GM12892 (cell line): ENCODE results near the gene SPATA31D1. TPM values are rescaled to one million over a fixed set of nuclear protein-coding genes. Genes with fewer than 3 reads are reported as not detected.
"Not testable (repeated sequence)": the region's sequence is repeated elsewhere in the genome, so short reads cannot be mapped to it uniquely, and the experiment has no call there.

Source experiments
- DNase-seq: peaks from one replicate; pipeline ENCODE4 v3.0.0; 2011; ENCODE audit not compliant: insufficient read length
- FAIRE-seq: peaks from 2 replicates; lab custom pipeline; 2011; peaks lifted over from hg19 to GRCh38; lab: Jason Lieb, UNC
- POLR2A ChIP-seq: IDR thresholded peaks from 2 replicates; pipeline ENCODE4 v1.6.1; 2011; ENCODE audit warnings: low read depth, low read length, control low read depth
- POLR2AphosphoS5 ChIP-seq: IDR thresholded peaks from 2 replicates; pipeline ENCODE4 v1.6.1; 2011; ENCODE audit warnings: low read depth, low read length, control low read depth
- TAF1 ChIP-seq: IDR thresholded peaks from 2 replicates; pipeline ENCODE4 v1.6.1; 2011; ENCODE audit warnings: low read depth, mild to moderate bottlenecking, control low read depth, low read length, borderline replicate concordance
- polyA plus RNA-seq: library from polyadenylated mRNA; unstranded; fragments of >200 nt; gene quantifications from one replicate; pipeline ENCODE4 v1.2.1, GENCODE V29; 2012; ENCODE audit warnings: missing spikeins, inconsistent platforms; ENCODE audit not compliant: missing spikeins

The SPATA31D1 gene
- 0.30 TPM for polyA plus RNA-seq

DNA sequence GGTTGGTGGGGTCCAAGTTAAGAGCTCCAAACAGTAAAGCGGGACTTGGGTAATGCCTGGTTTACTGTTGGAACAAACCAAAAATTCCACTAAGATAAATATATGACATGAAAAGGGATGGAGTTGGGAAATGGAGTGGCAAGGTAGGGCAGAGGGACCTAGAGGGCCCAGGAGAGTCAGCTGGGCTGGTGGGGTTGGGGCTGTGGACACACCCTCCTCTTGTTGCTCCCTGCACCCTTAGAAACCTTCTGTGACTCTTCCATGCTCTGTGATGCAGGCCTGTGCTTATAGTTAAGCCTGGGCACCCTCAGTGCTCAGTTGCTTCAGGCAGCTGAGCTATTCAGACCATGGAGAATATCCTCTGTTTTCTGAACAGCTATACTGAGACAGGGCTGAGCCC is at the start of gene SPATA31D1:
TSS of gene SPATA31D1 (plus strand) at position 301 of the 400 bp plus-strand sequence. CDS start at position 348, 47 bp downstream.
- not testable (repeated sequence) for DNase-seq, FAIRE-seq

DNA sequence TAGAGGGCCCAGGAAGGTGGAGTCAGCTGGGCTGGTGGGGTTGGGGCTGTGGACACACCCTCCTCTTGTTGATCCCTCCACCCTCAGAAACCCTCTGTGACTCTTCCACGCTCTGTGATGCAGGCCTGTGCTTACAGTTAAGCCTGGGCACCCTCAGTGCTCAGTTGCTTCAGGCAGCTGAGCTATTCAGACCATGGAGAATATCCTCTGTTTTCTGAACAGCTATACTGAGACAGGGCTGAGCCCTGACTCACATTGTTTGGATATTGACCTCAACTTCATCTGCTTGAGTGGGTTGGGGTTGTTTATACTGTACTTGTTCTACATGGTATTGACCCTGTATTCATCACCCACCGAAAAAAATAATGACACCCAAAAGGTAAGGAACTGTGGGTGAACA is 45.2 kb upstream of the SPATA31D1 start, which contains the start of gene SPATA31D3:
TSS of gene SPATA31D3 (plus strand) at position 108 of the 400 bp plus-strand sequence. CDS start at position 194, 86 bp downstream.
- not testable (repeated sequence) for DNase-seq, FAIRE-seq

DNA sequence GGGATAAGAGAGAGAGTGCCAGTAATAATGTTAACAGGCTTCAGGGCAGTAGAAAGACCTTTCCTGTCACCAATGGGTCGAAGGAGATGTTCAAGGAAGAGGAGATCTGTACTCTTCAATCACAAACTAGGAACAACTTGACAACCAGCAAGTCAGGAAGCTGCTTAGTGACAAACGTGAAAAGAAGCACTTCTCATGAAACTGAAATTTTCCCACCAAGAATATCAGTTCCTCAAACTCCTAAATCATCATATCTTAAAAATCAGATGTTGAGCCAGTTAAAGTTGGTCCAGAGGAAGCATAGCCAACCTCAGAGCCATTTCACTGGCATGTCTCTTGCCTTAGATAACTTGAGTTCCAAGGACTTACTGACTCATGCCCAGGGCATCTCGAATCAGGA is 39.9 kb upstream of the SPATA31D1 start:
- DNase-seq, FAIRE-seq: not testable (repeated sequence)

DNA sequence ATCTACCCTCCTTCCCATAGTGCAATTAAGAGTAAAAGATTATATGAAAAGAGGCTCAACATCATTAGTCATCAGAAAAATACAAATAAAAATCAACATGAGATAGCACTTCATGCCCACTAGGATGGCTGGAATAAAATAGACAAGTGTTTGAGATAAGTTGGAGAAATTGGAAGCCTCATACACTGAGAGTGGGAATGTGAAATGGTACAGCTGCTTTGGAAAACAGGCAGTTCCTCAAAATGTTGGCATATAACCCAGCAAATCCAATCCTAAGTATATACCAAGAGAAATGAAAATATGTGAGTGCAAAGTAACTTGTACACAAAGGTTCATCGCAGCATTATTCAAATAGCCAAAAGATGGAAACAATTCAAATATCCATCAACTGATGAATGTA is 35.5 kb upstream of the SPATA31D1 start:
- no peak for FAIRE-seq
- DNase-seq = no peak
- TF ChIP-seq TAF1 (no peak), POLR2A (no peak), POLR2AphosphoS5 (no peak)

DNA sequence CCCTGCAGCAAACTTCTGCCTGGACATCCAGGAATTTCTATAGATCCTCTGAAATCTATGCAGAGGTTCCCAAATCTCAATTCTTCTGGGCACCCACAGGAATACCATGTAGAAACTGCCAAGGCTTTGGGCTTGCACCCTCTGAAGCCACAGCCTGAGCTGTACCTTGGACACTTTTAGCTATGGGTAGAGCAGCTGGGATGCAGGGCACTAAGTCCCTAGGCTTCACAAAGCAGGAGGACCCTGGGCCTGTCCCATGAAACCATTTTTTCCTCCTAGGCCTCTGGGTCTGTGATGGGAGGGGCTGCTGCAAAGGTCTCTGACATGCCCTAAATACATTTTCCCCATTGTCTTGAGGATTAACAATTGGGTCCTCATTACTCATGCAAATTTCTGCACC is 32.9 kb upstream of the SPATA31D1 start:
- DNase-seq = no peak
- no peak for FAIRE-seq
- TF ChIP-seq TAF1 = no peak
- TF ChIP-seq POLR2AphosphoS5 = no peak
- no peak for TF ChIP-seq POLR2A

DNA sequence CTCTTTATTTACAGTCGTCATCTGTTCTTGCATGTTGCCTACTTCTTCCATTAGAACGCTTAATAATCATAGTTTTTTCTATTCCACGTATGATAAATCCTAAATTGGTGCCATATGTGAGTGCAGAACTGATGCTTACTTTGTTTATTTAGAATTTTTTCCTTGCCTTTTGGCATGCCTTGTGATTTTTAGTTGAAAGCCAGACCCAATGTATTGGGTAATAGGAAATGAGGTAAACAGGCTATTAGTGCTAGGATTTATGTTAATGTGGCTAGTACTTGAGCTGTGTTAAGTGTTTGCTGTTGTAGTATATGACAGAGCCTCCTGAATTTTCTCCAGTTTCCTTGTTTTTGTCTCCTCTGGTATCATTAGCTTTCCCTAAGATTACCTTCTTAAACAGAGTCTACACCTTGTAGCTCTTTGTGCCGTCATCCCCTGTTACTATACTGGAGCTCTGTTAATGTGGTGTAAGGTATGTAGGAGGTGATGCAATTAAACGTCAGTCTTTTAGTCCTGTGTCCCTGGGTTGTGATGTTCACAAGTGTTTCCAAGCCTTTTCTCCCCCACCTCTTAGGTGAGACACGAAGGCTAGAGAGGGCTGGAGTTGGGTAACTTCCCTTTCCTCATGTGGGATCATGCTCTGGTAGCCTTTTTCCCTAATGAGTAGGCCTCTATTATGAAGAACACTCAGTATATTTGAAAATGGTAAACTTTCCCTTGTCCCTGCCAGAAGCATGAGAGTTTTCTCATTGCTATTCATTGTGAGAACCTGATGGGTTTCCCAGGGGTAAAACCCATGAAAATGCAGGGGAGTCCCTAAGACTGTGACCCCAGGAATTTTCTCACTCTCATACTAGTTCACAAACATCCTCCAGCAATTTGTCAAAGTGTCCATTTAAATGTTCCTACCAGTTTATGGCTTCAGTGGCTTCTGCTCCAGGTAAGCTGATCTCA is 24.1 kb upstream of the SPATA31D1 start:
- no peak for DNase-seq
- TF ChIP-seq POLR2AphosphoS5 = no peak
- TF ChIP-seq POLR2A = no peak
- no peak for FAIRE-seq

DNA sequence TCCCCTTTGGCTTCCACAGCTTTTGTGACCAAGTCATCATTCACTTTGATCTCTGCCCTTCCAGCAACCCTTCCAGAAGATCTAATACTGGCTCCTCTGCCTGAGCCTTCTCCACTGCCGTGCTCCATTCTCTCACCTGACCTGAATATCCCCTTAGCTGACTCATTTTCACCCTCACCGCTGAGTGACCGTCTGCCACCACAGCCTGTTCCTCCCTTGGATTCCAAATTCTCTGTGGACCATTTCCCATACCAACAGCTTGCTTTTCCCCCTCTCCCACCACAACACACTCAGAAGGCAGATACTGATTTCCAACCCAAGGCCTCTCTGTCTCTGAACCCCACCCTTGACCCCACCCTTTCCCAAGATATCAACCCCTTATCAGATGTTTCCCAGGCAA is 20.5 kb upstream of the SPATA31D1 start:
- FAIRE-seq (no peak), DNase-seq (no peak)
- TF ChIP-seq TAF1 = no peak
- TF ChIP-seq POLR2AphosphoS5 = no peak
- no peak for TF ChIP-seq POLR2A

DNA sequence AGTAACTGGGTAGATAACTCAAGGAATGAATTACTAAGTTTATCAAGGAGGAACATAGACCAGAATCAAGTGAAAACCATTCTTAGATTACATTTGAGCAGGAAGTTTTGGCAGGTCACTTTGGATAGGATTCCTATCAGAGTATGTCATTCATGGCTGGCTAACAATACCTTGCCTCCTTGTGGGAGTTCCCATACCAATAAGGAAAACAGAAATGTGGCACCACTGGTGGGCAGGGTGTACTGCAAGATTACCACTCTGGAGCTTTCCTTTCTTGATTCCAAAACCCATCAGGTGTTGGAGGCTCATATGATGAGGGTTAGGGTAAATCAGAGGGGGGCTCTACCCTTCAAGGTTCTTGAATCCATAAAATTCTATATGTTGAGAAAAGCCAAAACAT is 18.6 kb upstream of the SPATA31D1 start:
- DNase-seq (no peak), FAIRE-seq (no peak)
- no peak for TF ChIP-seq POLR2AphosphoS5
- no peak for TF ChIP-seq POLR2A
- no peak for TF ChIP-seq TAF1

DNA sequence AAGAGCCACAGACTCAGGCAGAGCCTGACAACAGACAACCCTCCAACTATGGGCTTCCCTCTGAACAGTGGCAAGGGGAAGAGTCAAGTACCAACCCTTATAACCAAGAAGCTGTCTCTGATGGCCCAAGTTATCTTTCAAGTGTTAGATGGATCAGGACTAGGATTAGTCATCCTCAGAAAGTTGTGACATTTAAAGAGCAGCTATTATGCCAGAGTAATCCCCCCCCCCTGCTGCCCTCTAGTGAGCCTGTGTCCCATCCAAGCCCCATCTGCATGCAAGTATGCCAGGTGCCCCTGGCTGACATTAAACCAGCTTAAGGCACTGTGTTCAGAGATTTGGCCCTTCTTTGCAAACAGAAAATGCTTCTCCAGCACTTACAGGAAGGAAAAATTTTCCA is 16.8 kb upstream of the SPATA31D1 start:
- no peak for FAIRE-seq
- no peak for TF ChIP-seq POLR2A
- DNase-seq = no peak

DNA sequence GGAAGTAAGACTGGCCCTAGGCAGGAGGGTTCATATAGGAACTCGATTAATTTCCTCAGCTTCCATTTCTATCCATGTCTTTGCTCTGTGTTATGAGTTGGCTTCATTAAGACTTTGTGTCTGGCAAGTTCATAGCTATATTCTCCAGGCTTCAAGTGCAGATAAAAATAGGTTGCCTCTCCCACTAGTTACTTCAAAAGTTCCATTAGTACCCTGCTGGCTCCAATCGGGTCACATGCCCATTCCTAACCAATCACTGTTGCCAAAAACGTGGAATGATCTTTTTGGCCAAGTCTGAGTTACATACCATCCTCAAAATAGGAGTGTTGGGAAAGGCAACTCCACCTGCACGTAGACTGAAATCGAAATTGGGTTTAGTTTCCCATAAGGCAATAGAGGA is 13.8 kb upstream of the SPATA31D1 start:
- no peak for DNase-seq
- no peak for FAIRE-seq
- TF ChIP-seq TAF1 (no peak), POLR2AphosphoS5 (no peak), POLR2A (no peak)

DNA sequence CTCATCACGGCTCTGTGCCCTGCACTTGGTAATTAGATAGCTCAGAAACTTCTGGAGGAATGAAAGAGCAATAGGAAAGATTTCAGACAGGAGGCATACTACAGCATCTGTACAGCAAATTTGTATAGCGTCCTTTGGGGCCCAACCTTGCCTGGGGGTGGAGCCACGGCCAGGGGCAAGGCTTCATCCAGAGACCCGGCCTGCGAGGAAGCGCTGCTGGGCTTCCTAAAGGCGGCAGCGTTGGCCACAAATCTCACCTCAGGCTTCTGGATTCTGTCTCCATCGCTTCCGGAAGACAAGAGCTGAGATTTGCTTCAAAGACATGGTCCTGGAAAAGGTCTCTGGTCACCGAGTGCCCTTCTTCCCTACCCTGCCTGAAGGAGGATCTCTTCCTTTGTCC is 12.2 kb upstream of the SPATA31D1 start:
- TF ChIP-seq POLR2A (no peak), TAF1 (no peak), POLR2AphosphoS5 (no peak)
- DNase-seq (no peak), FAIRE-seq (no peak)

DNA sequence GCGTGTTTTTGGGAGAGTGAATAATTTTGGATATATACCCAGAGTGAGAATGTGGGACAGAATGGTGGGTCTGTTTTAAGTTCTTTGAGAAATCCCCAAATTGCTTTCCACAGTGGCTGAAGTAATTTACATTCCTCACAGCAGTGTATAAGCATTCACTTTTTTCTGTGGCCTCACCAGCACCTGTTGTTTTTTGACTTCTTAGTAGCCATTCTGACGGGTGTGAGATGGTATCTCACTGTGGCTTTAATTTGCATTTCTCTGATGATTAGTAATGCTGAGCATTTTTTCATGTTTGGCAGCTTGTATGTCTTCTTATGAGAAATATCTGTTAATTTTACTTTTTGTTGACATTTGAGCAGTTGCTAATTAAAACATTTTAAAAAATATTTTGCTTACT is 9.4 kb upstream of the SPATA31D1 start:
- no peak for DNase-seq
- TF ChIP-seq POLR2AphosphoS5 = no peak
- TF ChIP-seq TAF1 = no peak
- TF ChIP-seq POLR2A = no peak
- FAIRE-seq = no peak

DNA sequence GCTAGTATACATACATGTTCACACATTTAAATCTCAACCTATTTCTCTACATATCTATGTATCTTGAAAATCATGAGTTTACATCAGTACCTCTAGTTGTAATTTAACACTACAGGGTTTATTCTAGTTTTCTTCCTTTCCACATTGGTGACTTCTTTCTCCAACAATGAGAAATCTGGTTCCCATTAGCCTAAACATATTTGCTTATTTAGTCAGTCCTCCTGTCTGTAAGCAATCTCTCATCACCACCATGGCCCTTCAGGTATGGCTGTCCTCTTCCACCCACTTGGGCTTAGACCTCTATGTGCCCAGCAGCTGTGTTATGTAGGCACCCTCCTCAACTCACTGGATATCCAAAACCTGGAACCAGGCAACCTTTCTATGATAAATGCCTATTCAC is 8.0 kb upstream of the SPATA31D1 start:
- FAIRE-seq (no peak), DNase-seq (no peak)

More for the DNA sequence above, 8.0 kb upstream of the SPATA31D1 start:
- TF ChIP-seq TAF1 (no peak), POLR2A (no peak), POLR2AphosphoS5 (no peak)
